HG03103 (cell line): ENCODE results near the gene TBCC.

ENCODE experiments used
- ATAC-seq: cut with Tn5 transposase; IDR thresholded peaks from one replicate; pipeline ENCODE4 v1.9.1; 2021; ENCODE audit warnings: low read depth; ENCODE audit not compliant: unreplicated experiment

TBCC gene

GRCh38 chr6:42774201-42774600 is 28.3 kb upstream of the TBCC start:
- ATAC-seq = no peak

GRCh38 chr6:42771741-42772100 is 25.8 kb upstream of the TBCC start:
- no peak for ATAC-seq

- ATAC-seq = no peak
These were observed 23.9 kb upstream of the TBCC start for GRCh38 chr6:42769836-42770235.

DNA sequence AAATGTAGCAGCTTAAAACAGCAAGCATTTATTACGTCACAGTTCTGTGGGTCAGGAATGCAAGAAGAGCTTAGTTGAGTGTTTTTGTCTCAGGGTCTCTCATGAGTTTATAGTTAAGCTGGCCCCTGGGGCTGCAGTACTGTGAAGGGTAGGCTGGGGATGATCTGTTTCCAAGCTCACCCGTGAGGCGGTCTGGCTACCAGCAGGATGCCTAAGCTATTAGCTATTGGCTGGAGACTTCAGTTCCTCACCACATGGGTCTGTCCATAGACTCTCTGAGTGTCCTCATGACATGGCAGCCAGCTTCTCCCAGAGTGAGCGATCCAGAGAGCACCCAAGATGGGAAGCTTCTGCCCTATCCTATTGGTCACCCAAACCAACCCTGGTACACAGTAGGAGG is 23.1 kb upstream of the TBCC start:
- no peak for ATAC-seq

DNA sequence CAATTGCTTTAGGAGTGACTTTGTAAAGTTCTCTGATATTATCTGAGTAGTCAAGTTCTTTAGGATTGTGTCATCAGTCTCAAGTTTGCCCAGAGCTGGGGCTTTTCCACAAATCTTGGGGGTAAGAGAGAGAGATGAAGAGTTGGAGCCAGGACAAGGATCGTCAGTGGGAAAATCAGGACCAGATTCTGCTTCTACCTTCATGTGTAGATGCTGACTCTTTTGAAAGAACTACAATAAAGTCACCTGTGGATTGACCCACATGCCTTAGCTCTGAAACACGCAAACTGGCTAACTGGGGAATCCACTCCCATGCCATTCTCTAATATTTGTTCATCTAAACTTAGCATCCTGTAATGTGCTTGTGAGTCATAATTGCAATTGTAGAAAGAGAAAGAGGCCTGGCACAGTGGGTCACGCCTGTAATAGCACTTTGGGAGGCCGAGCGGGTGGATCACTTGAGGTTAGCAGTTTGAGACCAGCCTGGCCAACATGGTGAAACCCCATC is 20.3 kb upstream of the TBCC start:
- ATAC-seq = no peak

DNA sequence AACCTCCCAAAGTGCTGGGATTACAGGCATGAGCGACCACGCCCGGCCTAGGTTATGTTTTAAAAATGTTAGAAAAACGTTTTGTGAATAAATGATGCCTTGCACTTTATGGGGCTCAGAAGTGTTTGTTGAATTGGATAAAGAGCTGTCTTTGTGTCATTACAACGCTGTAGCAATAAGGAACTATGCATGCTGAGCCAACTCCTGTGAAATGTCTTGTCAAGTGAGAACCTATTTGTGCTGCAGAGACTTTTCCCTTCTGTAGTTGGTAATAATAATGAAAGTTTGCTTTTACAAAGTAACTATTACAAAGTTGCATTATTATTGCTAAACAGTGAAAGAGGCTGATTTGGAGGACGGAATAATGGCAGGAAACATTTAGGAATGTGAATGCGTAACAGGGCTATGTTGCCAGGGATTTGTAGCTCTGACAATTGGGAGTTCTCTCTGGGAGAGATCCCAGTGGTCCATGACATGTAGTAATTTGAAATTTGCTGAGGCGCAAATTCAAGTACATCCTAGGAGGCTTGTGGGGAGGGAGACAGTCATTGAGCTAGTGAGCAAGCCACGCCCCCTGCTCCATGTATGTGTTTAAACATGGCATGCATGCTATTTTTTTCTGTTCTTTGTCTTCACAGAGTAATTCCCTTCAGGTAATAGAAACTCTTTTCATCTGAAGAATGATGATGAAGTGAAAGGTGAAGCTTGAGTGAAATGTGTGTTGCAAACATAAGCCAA is 19.2 kb upstream of the TBCC start:
- no peak for ATAC-seq

DNA sequence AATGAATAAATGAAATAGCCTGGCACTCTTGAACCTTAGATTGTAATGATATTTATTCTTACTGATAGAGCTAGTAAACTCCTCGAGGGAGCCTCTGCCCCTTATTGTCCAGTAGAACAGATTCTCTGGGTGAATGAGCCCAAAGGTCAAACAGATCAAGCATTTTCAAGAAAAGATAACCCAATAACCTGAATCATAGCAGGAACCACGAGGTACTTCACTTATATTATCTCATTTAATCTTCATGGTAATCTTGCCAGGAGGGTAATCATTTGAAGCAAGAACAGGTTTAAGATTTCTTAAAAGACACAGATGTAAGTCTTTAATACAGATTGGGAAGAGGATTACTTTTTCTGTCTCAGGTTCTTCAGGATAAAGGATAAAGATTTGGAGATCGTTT is 17.0 kb upstream of the TBCC start:
- no peak for ATAC-seq

- ATAC-seq = no peak
These were observed 16.5 kb upstream of the TBCC start for GRCh38 chr6:42762426-42762859.

DNA sequence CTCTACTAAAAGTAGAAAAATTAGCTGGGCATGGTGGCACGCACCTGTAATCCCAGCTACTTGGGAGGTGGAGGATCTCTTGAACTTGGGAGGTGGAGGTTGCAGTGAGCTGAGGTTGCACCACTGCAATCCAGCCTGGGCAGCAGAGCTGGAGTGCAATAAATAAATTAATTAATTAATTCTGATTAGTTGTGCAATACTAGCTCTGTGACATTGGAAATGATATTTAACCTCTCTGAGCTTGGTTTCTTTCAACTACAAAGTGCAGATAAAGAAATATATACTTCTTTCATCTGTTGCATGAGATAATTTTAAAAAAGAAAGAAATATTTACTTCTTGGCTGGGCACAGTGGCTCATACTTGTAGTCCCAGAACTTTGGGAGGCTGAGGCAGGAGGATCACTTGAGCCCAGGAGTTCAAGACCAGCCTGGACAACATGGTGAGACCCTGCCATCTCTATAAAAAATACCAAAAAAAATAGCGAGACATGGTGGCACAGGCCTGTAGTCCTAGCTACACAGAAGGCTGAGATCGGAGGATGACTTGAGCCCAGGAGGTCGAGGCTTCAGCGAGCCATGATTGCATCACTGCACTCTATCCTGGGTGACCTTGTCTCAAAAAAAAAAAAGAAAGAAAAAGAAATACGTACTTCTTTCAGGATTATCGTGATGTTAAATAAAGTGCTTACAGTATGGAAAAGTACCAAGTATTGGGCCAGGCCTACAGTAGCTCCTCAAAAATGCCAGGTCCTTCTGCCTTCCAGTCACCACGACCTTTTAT is 15.6 kb upstream of the TBCC start:
- ATAC-seq = no peak

DNA sequence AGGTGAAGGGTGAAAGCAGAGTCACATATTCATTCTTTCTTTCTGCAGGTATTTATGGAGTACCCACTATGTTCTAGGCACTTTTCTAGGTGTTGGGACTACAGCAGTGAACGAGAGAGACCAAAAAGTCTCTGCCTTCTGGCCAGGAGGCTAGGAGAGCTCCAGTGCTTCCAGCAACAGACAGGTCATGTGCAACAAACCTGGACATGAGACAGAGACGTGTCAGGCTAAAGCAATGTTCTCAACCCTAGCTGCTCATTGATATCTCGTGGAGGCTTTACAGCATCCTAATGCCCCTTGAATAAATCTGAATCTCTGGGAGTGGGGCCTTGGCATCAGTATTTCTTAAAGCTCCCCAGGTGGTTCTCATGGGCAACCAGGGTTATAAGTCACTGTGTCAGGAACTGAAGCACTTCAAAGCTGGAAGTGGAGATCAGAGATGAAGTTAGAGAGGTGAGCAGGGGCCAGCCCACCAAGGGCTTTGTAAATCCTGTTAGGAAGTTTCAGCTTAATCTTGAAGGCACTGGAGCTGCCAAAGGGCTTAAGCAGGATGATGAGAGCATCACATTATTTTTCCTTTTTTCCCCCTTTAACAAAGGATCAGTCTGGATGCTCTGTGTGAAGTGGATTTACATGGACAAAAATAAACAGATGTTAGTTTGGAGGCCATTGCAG is 13.0 kb upstream of the TBCC start:
- no peak for ATAC-seq

DNA sequence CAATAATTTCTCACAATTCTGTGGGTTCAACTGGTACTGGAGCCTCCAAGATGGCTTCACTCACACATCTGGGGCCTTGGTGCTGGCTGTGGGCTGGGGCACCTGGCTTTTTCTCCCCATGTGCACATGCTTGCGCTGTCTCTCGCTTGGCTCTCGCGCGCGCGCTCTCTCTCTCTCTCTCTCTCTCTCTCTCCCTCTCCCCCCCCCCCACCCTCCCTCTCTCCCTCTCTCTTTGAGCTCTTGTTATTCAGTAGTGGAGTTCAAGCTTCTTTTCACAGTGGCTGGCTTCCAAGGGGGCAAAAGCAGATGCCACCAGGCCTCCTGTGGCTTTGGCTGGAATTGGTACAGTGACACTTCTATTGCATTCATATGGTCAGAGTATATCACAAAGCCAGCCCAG is 10.8 kb upstream of the TBCC start:
- no peak for ATAC-seq

GRCh38 chr6:42754759-42755158 is 8.9 kb upstream of the TBCC start:
- no peak for ATAC-seq

DNA sequence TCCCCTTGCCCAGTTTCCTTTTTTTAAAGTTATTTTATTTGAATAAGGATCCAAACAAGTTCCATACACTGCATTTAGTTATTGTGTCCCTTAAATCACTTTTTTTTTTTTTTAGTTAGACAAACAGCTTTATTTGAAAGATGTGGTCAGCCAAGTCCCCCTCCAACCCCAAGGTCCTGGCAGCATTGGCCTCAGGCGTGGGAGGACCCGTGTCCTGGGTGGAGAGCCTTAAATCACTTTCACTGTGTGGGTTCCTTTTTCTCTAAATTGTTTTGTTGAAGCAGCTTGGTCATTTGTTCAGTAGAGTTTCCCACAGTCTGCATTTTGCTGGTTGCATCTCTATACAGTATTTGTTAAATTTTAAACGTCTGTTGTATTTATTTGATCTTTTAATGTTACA is 5.2 kb upstream of the TBCC start:
- ATAC-seq = no peak

DNA sequence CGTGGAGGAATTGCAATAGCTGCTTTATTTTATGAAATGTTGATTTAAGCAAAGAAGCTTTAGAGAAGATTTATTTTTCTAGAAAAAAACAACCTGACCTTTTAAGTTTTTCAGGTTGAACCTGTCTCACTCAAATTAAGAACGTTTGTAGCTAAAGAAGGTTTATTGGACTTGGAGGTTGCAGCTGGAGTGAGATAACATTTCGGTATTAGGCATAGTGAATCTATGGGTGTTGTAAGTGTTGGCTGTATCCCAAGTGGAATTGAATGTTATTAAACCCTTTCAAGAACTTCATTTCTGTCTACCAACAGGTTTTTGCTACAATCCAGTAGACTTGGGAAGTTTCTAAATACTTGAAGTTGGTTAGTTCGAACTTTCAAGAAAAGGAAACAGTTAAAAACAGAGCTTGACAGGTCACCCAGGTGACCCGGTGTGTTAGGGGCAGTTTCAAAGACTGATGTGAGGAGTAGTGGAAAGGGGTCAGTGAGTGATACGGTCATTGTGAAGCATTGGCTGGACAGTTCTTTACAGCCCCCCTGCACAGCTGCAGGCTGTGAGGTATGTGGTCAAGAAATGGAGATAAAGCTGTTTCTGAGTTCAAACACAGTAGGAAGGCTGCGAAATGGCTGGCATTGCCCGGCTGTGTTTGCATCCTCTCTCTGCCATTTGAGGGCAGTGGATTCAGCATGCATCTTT is 2.4 kb upstream of the TBCC start:
- no peak for ATAC-seq

DNA sequence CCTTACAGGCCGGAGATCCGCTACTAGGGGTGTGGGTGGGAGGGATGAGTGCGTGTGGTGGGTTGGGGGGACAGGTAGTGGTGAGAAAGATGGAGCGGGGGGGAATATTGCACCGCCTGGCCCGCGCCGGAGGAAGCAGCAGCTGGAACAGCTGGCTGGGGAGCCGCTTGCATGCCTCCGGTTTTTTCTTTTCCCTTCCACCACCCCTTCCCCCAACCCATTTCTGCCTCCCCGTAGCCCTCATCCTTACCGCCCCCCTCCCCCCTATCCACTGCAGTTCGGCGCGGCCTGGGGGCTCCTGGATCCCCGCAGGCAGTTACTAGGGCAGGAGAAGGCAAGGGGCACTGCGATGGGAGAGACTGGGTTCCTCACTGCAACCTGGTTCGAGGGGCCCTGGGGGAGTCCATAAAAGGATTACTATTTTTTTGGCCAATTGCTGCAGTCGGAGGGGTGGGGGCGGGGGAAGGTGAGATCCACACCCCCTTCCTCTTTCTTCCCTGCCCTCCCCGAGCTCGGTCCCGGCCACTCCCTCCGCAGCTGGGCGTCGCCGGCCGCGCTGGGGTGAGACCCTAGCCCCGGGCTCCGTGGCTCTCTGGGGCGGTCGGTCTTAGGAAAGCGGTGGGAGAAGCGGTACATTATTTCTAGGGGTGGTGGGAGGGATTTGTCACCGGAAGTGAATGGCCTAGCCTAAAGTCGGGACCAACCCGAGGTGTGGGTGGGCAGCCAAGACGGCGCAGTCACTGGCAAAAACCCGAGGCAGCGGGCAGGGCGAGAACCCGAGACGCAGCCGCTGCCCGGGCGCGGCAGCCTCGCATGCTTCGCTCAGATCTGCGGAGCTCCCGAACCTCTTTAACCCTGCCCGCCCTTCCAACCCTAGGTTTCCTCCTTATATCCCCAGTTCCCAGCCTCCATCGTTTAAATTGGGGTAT is 824 bp upstream of the TBCC start:
- peak; percentile 40 for ATAC-seq

GRCh38 chr6:42745083-42745639 is 742 bp downstream of the TBCC start:
- no peak for ATAC-seq

DNA sequence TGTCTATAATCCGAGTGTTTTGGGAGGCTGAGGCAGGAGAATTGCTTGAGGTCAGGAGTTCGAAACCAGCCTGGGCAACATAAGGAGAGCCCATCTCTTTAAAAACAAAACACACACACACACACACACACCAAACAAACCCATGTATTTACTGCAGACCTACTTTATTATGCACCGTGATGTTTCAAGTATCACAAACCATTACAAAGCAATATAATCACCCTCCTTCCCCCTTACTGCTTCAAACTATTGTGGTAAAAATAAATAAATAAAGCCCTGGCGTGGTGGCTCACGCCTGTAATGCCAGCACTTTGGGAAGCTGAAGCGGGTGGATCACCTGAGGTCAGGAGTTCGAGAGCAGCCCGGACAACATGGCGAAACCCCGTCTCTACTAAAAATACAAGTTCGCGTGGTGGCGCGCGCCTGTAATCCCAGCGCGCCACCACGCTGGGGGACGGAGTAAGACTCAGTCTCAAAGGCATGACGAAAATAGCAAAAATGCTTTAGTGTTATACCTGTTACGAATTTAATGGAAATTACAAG is 1.5 kb downstream of the TBCC start:
- ATAC-seq = no peak

- ATAC-seq = no peak
These were observed 3.6 kb downstream of the TBCC start for GRCh38 chr6:42742116-42742894.
